Mammary epithelial cell (primary cell): ENCODE data around the gene KIAA1671.

Source experiments
- CTCF ChIP-seq, 2 donors: IDR thresholded peaks in 1 of 2; conservative IDR thresholded peaks in 1 of 2; 2 replicates each; pipeline ENCODE4 v1.5.1; 2011 to 2012; ENCODE audit warnings: inconsistent platforms in 2 of 2, low read length in 2 of 2, mild to moderate bottlenecking in 2 of 2, control low read depth in 1 of 2, low read depth in 1 of 2; ENCODE audit not compliant: insufficient read depth in 1 of 2; ENCODE audit errors: extremely low read depth in 1 of 2
- EZH2 ChIP-seq: IDR thresholded peaks from 2 replicates; pipeline ENCODE4 v1.6.1; 2012; ENCODE audit warnings: low read length, inconsistent platforms, borderline replicate concordance

- TF ChIP-seq CTCF (conservative IDR thresholded peaks at IDR 0.05 in 1 of 2, IDR thresholded peaks at IDR 0.05 in 1 of 2; ENCODE audit: extremely low read depth in 1 of 2, insufficient read depth in 1 of 2, low read depth in 1 of 2, low read length in 2 of 2): peak; percentile 26 to 68
- TF ChIP-seq EZH2: no peak
Measured at GRCh38 chr22:24994070-24994763, 41.7 kb downstream of the KIAA1671 start.
